HG03066 (cell line): Measurements from ENCODE around the gene PLCD1.
"Not testable (repeated sequence)": the region's sequence is repeated elsewhere in the genome, so short reads cannot be mapped to it uniquely, and the experiment has no call there.

Experiments
- ATAC-seq: cut with Tn5 transposase; IDR thresholded peaks from one replicate; pipeline ENCODE4 v1.9.1; 2021; ENCODE audit warnings: low read depth; ENCODE audit not compliant: unreplicated experiment

PLCD1 gene

DNA sequence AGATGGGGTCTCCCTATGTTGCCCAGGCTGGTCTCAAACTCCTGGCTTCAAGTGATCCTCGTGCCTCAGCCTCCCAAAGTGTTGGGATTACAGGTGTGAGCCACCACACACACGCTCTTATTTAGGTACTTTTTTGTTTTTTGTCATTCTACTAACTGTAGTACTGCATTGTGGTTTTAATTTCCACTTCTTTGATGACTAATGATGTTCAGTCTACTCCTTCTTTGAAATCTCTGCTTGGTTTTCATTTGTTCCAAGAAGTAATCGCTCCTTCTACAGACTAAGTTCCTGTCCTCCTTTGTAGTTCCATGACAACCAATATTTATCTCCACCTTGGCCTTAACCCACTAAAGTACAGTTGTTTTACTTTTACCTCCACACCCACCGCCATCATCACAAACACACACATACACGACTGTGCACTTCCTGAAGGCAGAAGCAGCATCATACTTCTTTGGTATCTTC is 9.0 kb upstream of the PLCD1 start:
- ATAC-seq, result no peak

DNA sequence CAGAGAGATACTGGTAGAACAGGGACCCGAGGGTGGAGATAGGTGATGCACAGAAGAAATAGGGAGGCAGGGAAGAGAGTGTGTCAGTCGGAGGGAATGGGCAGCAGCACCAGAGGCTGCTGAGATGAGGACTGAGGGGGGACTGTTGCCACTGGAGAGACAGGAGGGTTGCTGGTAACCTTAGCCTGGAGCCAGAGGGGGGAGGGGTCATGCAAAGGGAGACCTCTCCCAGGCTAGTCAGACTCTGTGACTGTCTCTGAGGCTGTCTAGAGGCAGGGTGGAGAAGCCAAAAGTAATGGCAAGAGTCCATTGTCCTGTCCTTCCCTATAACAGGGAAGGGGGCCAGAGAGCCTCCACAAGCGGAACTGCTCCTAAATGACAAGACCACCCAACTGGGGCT is 7.5 kb upstream of the PLCD1 start:
- no peak for ATAC-seq

DNA sequence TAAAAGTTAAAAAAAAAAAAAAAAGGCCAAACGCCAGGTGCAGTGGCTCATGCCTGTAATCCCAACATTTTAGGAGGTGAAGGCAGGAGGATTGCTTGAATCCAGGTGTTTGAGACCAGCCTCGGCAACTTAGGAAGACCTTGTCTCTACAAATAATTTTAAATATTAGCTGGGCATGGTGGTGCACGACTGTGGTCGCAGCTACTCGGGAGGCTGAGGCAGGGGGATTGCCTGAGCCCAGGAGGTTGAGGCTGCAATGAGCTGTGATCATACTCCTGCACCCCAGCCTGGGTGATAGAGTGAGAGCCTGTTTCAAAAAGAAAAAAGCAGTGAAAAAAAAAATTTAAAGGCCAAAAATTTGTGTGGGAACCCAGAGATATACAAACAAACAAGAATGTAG is 6.8 kb upstream of the PLCD1 start:
- no peak for ATAC-seq

DNA sequence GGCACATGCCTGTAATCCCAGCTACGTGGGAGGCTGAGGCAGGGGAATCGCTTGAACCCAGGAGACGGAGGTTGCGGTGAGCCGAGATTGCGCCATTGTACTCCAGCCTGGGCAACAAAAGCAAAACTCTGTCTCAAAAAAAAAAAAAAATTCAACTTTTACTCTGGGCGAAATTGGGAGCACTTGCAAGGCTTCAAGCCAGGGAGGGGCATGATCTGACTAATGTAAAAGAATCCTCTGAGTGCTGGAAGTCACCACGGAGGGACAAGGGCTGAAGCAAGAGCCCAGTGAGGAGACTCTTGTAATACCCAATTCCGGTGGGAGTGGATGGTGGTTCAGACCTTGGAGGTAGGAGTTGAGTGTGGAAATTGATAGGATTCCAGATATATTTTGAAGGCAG is 4.9 kb upstream of the PLCD1 start:
- not testable (repeated sequence) for ATAC-seq

DNA sequence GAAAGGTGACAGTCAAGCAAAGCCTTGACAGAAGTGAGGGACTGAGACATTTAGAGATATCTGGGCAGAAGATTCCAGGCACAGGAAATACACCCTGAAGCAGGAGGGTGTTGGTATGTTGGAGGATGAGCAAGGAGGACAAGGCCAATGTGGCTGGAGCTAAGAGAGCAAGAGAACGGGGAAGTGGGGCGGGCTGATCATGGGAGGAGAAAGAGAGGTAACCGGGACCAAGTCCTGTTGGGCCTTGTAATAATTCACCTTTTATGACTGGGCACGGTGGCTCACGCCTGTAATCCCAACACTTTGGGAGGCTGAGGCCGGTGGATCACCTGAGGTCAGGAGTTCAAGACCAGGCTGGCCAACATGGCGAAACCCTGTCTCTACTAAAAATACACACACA is 4.1 kb upstream of the PLCD1 start:
- ATAC-seq, result not testable (repeated sequence)

DNA sequence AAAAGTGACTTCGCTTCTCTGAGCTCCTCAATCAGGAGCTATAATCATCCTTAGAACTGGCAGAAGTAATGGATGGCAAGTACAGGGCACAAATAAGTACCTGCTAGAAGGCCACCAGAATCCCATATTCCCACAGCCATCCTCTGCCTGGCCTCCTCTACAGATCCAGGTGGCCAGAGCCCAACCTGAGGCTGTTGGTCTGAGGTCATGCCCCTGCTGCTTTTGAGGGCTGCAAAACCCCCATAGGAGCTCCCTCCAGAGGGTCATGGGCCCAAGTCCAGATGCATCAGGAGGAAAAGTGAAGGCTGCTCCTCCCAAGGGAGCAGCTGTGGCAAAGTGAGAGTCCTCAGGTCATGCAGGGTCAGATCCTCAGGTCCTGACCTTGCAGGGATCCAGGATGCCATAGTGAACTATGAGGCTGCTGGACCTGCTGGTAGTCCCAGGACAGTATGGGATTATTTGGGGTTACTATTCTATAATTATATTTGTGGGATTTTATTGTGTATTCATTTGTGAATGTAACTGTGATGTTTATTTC is 3.0 kb upstream of the PLCD1 start:
- no peak for ATAC-seq

DNA sequence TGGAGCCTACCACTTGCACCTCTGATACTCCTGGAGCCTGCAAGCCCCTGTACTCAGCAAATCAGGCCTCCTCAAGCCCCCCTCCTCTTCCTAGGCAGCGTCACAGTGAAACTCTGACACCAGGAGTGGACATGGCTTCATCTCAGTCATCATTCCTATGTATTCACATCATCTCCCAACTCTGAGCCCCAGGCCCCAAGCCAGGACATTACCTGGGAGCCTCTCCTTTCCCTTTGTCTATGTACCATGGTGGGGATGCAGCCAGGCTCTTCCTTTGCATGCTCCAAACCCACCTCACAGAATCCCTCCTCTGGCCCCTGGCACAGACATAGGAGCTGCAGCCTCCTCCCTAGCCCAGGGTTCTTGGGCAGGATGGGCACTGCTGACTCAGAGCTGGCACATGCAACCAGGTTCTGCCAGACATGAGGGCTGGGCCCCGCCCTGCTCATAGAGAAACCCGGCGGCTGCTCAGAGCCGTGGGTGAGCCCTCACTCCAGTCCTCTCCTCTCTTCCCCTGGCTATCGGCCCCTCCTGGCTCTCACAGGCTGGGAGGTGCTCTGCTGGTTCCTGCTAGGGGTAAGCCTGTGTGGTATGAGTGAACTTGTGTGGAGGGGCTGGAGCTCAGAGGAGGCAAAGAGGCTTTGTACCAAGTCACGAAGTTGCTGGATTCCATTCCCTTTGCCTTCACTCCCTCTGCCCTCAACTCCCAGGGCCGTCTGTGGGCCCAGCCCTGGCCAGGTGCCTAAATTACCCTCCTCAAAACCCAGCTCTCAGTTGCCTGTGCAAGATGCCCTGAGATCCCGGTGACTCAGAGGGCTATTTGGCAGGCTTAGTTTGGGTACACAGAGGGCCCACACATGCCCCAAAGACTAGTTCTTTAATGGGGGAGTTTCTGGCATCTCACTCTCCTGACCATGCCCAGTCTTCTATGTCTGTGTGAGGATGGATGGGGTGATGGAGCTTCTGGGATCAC is 1.9 kb upstream of the PLCD1 start:
- no peak for ATAC-seq

DNA sequence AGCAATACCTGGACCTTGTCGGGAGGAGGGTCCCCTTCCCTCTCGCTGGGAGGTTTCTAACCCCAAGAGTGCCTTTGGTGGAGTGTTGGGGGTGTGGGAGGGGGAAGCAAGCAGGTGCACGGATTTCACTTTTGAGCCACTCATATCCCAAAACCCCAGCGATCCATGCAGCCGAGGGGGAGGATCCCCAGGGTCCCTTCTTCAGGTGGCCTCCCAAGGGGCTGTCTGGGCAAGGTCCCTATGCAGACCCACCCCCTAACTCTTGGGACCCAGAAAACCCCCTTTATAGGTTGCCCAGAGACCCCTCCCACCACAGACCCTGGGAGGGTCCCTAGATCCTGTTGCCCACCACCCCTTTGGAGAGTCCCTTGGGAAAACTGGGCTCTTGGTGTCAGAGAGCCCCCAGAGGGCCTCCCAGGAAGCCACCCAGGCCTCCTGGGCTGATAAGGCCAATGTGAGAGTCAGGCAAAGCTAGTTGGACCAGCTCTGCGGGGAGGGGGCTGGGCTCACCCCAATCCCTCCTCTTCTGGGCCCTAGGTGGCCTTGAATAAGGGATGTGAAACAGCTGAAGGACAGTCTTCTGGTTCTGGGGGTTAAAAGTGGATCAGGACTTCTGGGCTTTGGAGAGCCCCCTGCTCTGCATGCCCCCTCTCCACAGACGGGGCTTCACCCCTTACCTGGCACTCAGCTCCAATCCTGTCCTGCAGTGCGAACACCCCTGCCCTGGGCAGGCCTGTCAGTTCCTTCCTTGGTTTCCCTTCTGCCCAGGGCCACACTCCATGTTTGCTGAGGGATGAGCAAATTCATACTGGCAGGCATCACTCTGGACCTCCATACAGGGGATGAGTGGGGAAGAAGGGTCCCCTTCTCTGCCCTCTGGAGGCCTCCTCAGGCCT is 932 bp upstream of the PLCD1 start:
- no peak for ATAC-seq

DNA sequence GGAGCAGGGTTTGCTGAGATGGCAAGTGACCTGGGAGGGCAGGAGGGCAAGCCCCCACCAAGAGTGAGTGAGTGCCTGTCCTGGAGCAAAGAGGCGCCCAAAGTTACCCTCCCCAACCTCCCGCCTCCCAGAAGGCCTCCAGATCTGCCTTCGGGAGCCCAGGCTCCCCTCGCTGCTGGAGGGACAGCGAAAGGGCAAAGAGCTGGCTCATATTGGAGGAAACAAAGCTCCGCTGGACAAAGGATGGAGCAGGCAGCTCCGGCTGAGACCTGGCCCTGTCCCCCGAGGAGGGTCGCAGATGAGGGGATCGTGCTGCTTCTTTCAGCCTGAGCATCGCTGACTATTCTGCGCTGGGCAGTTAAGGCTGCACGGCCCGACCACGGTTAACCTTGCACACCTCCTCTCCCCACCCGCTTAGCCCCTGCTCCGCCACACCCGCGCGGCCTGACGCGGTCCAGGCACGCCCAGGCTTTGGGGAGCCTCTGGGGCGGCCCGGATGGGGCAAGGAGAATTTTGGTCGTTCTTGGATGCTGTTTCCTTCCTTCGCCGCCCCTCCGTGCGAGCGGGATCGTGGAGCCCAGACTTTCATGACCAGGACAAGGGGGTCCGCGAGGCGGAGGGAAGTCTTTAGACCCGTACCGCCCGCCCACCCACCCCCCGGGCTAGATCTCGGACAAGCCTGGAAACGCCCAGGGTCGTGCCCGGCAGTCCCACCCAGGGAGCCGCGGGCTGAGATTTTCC is 651 bp downstream of the PLCD1 start:
- ATAC-seq, result no peak

DNA sequence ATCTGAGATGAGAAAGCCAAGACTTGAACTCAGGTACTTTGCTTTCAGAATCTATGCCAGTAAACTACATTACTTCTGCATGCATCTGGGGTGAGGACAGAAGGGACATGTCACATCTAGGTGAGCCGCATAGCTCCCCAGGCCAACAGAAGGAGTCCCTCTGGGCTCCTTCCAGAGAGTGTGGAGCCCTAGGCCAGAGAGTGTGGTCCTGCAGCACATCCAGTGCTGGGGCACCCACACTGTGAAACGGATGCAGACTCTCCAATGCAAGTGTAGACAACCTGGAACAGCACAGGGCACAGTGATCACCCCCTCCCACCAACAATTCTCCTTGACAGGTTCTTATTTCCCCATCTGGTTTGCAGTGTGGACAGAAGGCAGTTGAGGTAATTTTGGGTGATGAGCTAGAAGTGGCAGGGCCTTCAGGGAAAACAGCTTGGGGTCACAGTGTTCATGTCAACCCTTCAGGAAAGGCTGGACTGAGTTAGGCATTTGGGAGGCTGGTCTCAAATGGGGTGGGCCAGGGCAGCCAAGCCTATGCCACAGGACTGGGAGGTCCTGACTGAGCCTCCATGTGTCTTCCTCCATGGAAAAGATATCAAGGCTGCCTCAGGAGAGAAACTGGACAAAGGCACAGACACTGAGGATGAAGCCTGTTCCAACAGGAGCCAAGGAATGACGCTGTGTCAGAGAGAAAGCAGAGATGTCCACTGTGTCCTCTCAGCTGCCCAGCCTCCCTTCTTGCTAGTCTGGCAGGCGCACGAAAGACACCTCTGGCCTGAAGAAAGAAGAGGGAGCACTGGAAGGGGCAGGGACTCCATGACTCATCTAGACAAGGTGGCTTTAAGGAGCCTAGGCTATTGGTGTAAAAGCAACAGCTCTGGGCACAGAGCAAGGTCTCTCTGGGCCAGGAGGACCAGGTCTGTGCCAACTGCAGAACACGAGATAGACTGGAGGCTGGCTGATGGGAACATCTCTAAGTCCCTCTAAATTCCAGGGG is 1.7 kb downstream of the PLCD1 start:
- ATAC-seq, result no peak

DNA sequence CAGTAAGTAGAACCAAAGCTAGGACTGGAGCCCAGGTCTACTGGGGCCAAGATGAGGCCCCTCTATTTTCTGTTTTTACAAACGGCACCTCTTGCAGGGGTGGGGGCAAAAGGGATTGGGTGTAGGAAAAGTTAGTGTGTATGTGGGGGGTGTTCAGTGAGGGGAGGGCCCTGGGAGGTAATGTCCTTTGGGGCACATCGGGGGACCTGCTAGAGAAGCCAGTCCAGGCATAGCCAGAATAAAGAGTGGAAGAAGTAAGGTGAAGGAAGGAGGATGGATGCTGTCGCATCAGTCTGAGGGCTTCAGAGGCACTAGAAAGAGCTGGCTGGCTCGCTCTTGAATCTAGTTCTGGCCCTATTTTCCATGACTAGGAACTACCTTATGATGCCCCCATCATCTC is 2.6 kb downstream of the PLCD1 start:
- ATAC-seq, result no peak

DNA sequence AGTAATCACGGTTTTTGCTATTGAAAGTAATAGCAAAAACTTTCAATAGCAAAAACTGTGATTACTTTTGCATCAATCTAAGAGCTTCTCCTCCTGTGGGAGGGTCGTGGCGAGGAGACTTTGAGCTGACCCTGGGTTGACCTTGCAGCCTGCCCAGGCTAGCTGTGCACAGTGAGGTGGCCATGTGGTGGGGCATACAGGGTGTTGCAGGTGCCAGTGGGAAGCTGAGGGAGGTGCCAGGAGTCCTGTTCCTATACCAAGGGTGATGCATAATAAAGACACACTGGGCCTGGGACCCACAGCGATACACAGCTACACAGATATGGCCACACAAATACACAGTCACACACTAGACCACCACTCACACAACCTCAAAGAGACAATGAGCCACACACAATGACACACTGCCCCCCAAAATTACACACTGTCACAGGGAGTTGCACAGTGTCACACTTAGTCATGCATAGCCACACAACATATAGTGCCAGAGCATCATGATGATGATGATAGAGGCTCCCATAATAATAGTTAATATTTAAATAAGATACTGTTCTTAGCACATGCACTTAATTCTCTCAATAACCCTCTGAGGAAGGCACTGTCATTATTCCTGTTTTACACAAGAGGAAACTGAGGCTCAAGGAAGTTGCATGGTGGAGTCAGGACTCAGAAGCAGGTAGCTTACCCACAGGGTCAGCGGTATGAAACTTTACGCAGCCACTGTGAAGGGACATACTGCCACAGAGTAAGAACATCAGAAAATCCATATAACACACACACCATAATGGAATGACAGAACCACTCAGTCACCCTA is 6.3 kb downstream of the PLCD1 start:
- ATAC-seq, result no peak

DNA sequence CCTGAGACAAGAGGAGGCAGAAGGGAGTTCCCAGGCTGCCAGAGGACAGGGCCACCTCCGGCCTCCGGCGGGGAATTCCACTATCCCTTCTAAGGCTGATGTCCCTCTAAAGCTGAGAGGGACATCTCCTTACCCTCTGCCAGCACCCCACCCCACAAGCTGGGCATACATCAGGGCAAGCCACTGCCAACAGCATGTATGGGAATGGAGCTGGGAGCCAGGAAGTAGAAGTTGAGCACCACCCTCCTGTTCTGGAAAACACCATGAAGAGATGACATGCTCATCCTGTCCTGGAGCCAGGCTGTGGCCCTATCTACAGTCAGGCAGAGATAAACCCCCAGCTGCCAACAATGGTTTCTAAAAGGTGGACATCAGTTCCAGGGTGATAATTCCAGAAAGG is 7.1 kb downstream of the PLCD1 start:
- no peak for ATAC-seq

DNA sequence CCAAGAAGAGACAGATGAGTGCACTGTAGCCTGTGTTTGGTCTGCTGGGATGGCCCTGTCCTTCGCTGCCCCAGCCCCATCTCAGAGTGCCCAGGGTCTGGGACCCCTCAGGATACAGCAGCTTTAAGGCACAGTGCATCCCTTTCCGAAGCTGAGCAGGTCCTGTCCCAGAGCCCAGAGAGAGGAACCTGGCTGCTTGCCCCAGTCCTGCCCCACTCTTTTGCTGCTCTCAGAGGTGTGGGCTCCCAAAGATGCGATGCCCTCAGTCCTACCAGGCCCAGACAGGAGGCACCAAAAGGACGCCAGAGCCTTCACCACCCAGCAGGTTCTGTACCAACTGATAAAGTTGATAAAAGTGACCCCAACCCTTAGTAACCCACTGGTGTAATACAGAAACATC is 8.2 kb downstream of the PLCD1 start:
- ATAC-seq, result no peak

DNA sequence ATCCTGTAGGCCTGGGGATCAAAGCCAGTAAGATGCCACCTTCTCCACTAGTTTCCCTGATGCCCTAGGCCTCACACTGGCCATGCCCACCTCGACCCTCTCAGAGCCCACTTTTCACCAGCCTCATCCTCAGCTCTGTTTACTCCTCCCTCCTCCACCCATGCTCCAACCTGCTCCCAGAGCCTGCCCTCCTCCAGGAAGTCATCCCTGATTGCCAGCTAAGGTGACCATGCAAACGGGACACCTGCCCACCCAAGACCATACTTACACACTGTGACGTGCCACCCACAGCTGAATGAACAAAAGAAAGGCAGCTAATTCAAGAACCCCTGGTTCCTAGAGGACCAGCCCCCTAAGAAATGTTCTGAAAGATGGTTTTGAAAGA is 9.1 kb downstream of the PLCD1 start:
- no peak for ATAC-seq

DNA sequence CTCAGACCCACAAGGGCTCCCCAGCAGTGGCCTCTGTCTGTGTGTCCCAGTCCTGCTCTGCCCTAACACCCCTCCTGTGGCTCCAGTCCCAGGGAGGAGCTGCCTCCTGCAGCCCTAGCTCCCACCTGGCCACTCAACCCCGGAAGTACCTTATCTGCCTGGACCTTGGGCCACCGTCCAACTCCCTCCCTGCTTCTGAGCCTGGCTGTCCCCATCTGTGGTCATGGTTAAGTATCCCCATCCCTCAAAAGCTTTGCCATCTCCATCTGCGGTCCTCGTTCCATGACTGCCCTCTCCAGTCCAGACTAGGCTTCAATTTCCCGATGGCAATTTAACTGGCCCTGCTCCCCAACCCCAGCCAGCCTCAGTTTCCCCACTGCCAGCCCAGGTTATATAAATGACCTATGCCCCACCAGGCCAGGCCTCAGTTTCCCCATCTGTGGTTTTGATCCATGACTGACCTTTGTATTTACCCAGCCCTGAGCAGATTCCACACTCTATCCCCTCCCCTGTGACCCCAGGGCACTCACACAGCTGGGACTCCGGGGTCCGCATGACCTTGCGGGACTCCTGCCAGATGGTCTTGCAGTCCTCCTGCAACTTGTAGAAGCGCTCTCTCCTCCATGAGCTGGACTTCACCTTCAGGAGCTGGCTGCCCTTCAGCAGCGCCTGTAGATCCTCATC is 9.6 kb downstream of the PLCD1 start:
- ATAC-seq, result no peak

DNA sequence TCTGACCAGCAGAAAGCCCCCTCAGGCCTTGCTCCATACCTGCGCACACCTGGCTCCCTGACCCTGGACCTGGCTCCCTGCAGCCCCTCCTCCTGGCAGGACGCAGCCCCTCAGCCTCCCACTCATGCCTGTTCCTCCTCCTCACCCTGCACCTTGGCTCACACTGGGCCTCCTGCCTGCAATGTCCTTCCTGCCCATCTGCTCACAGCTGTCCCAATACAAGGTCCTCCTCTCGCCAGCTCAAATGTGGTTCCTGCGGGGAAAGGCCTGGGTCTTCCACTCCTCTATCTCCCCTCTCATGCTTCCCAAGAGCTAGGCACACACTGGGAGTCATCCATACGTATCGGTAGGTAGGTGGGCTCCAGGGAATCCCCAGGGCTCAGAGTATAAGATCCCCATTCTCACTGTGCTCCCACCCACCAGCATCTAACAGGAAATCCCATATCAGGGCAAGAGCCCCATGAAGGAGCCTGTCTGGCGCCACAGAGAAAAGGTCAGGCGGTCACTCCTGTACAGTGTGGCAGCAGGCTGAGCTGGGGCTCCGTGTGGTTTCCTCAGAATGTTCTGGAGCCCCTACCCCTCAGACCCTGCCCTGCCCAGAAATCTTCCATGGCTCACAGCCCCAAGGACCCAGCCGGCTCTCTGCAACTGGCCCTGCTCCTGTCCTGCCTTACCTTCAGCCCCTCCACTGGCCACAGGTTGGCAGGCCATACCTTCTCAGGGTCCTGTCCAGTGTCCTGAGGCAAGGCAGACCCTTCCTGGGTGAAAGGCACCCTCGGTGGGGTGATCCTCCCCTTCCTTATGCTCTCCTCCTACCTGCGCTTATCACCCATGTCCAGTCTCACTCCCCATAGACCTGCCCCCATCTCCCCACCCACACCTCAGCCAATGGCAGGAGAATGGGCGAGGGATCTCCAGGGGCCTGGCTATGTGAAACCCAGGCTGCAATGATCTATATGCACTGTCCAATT is 10.9 kb downstream of the PLCD1 start:
- no peak for ATAC-seq
